Trophoblast cell (in vitro differentiated cells and primary cell): Measurements from ENCODE around the gene BLZF1.
"Not testable (repeated sequence)": the region's sequence is repeated elsewhere in the genome, so short reads cannot be mapped to it uniquely, and the experiment has no call there.

Experiments used
- DNase-seq, 2 donors: peaks; one replicate each; pipeline ENCODE4 v3.0.0-alpha.2; 2016
- H2AFZ ChIP-seq: 2 replicates; pipeline ENCODE4 v1.6.1; 2013; ENCODE audit warnings: low read length, moderate library complexity, mild to moderate bottlenecking; ENCODE audit not compliant: insufficient read depth, poor library complexity
- H2AK5ac ChIP-seq: 2 replicates; pipeline ENCODE4 v1.6.1; 2013; ENCODE audit warnings: mild to moderate bottlenecking, low read length
- H2BK120ac ChIP-seq: 2 replicates; pipeline ENCODE4 v1.6.1; 2013; ENCODE audit warnings: low read length, mild to moderate bottlenecking, moderate library complexity; ENCODE audit not compliant: insufficient read depth, poor library complexity
- H2BK12ac ChIP-seq: 2 replicates; pipeline ENCODE4 v1.6.1; 2013; ENCODE audit warnings: mild to moderate bottlenecking, low read length, moderate library complexity
- H2BK5ac ChIP-seq: 2 replicates; pipeline ENCODE4 v1.6.1; 2013; ENCODE audit warnings: low read length, low read depth, moderate library complexity, mild to moderate bottlenecking; ENCODE audit not compliant: poor library complexity
- H3K14ac ChIP-seq: 2 replicates; pipeline ENCODE4 v1.6.1; 2013; ENCODE audit warnings: mild to moderate bottlenecking, low read length
- H3K18ac ChIP-seq: 2 replicates; pipeline ENCODE4 v1.6.1; 2013; ENCODE audit warnings: mild to moderate bottlenecking, low read length
- H3K23ac ChIP-seq: 2 replicates; pipeline ENCODE4 v1.6.1; 2013; ENCODE audit warnings: low read length
- H3K27ac ChIP-seq: 2 replicates; pipeline ENCODE4 v1.5.1; 2013; ENCODE audit warnings: low read depth, mild to moderate bottlenecking, inconsistent platforms, low read length, moderate library complexity
- H3K27me3 ChIP-seq: 2 replicates; pipeline ENCODE4 v1.6.1; 2013; ENCODE audit warnings: inconsistent platforms, mild to moderate bottlenecking, low read length, moderate library complexity; ENCODE audit not compliant: insufficient read depth
- H3K36me3 ChIP-seq, 2 experiments: 1 replicate in 1 of 2; 2 replicates in 1 of 2; pipeline ENCODE4 v1.6.1; 2013; ENCODE audit warnings: low read length in 2 of 2, mild to moderate bottlenecking in 2 of 2, moderate library complexity in 1 of 2; ENCODE audit not compliant: insufficient read depth in 2 of 2, control insufficient read depth in 1 of 2
- H3K4ac ChIP-seq: 2 replicates; pipeline ENCODE4 v1.6.1; 2013; ENCODE audit warnings: low read depth, mild to moderate bottlenecking, low read length, moderate library complexity
- H3K4me1 ChIP-seq, 2 experiments: 1 replicate in 1 of 2; 2 replicates in 1 of 2; pipeline ENCODE4 v1.6.1; 2013; ENCODE audit warnings: low read length in 2 of 2, mild to moderate bottlenecking in 2 of 2, moderate library complexity in 1 of 2; ENCODE audit not compliant: insufficient read depth in 2 of 2, control insufficient read depth in 1 of 2
- H3K4me2 ChIP-seq: 2 replicates; pipeline ENCODE4 v1.6.1; 2013; ENCODE audit warnings: inconsistent platforms, mild to moderate bottlenecking, low read length, moderate library complexity
- H3K4me3 ChIP-seq: 2 replicates; pipeline ENCODE4 v1.5.1; 2013; ENCODE audit warnings: mild to moderate bottlenecking, low read depth, low read length, inconsistent platforms
- H3K79me1 ChIP-seq: one replicate; pipeline ENCODE4 v1.6.1; 2013; ENCODE audit warnings: low read length
- H3K79me2 ChIP-seq: 2 replicates; pipeline ENCODE4 v1.6.1; 2013; ENCODE audit warnings: low read length, mild to moderate bottlenecking; ENCODE audit not compliant: control insufficient read depth, insufficient read depth, poor library complexity
- H3K9ac ChIP-seq: 2 replicates; pipeline ENCODE4 v1.6.1; 2013; ENCODE audit warnings: mild to moderate bottlenecking, low read length
- H3K9me3 ChIP-seq: 2 replicates; pipeline ENCODE4 v1.6.1; 2013; ENCODE audit warnings: low read depth, mild to moderate bottlenecking, control low read depth, inconsistent platforms, low read length; ENCODE audit not compliant: insufficient read depth
- H4K12ac ChIP-seq: 2 replicates; pipeline ENCODE4 v1.6.1; 2013; ENCODE audit warnings: low read depth, mild to moderate bottlenecking, low read length, moderate library complexity
- H4K8ac ChIP-seq: 2 replicates; pipeline ENCODE4 v1.6.1; 2013; ENCODE audit warnings: low read depth, mild to moderate bottlenecking, low read length, moderate library complexity
- H4K91ac ChIP-seq: one replicate; pipeline ENCODE4 v1.6.1; 2013; ENCODE audit warnings: low read depth, mild to moderate bottlenecking, low read length, moderate library complexity
- WGBS: extraction: QIAGEN DNeasy Blood & Tissue Kit; methylation state at CpG from one replicate; pipeline ENCODE4 v1.1.7; 2013; ENCODE audit warnings: missing lambda C conversion rate; ENCODE audit not compliant: insufficient read length, insufficient coverage; ENCODE audit errors: extremely low coverage; 5-methylcytosine and 5-hydroxymethylcytosine counted together

The BLZF1 gene

DNA sequence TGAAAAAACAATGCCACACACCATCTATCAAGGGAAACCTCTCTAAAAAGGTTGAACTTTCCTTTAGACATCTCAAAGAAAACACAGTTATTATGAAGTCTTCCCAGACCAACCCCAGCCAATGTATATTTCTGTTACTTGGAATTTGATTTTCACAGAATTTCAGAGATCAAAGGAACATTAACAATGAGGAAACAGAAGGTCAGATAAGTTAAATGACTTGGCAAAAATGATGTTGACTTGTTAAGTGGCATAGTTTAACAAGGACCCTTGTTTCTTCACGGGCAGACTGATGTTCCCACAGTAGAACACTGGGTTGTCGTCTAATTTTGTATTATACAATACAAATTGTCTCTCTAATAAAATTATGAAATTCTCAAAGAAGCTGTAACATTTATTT lies 29.4 kb upstream of the BLZF1 start:
- H3K79me2 ChIP-seq: no peaks in the 10 kb centered on the region
- no peak overlapping the region for H3K4ac ChIP-seq

DNA sequence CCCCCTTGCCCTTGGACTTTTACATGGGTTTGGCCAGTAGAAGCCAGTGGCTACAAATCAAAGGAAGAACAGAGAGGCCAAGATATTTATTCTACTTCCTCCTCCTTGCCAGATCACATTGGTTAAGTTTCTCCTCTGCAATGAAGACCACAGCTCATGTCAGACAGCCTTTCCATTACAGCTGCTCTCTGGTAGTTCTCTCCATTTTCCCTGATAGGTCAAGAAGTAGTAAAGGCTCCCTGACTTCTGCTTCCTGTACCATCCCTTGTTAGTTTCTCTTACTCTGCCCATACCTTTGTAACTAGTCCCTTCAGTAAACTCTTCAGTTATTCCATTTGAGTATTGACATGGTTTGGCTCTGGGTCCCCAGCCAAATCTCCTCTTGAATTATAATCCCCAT lies 28.2 kb upstream of the BLZF1 start:
- H4K91ac ChIP-seq: no peak overlapping the region
- H4K12ac ChIP-seq: peak overlapping the region; percentile 43
- peaks cover 2 to 3% of the 10 kb centered on the region in 2 experiments for H3K4me1 ChIP-seq
- no peak overlapping the region for H2AFZ ChIP-seq
- no peak overlapping the region for H3K23ac ChIP-seq
- no peak for DNase-seq
- no peaks in the 10 kb centered on the region for H3K79me1 ChIP-seq
- H2BK120ac ChIP-seq: no peak overlapping the region
- no peak overlapping the region for H3K9ac ChIP-seq
- peak overlapping the region; percentile 49 for H2BK12ac ChIP-seq
- peaks cover 0 to 3% of the 10 kb centered on the region in 2 experiments for H3K36me3 ChIP-seq
- H3K27me3 ChIP-seq: no peaks in the 10 kb centered on the region
- peak overlapping the region; percentile 21 for H2BK5ac ChIP-seq
- H2AK5ac ChIP-seq: no peak overlapping the region
- peaks cover 4% of the 10 kb centered on the region for H3K9me3 ChIP-seq
- no peak overlapping the region for H3K4me3 ChIP-seq
- H3K79me2 ChIP-seq: no peaks in the 10 kb centered on the region
- no peak overlapping the region for H3K18ac ChIP-seq
- H3K4ac ChIP-seq: no peak overlapping the region
- no peak overlapping the region for H3K14ac ChIP-seq
- H3K4me2 ChIP-seq: no peak overlapping the region
- H3K27ac ChIP-seq: no peak overlapping the region
- H4K8ac ChIP-seq: no peak overlapping the region

More for the DNA sequence above, 29.4 kb upstream of the BLZF1 start:
- no peak overlapping the region for H3K4me3 ChIP-seq
- H4K8ac ChIP-seq: no peak overlapping the region
- H2BK120ac ChIP-seq: no peak overlapping the region
- H4K12ac ChIP-seq: no peak overlapping the region
- WGBS: no CpG with 5 or more reads among the region's 2 CpGs
- H3K18ac ChIP-seq: no peak overlapping the region
- H3K9me3 ChIP-seq: peaks cover 4% of the 10 kb centered on the region
- no peaks in the 10 kb centered on the region for H3K27me3 ChIP-seq
- no peak overlapping the region for H4K91ac ChIP-seq
- DNase-seq: no peak
- H3K4me2 ChIP-seq: no peak overlapping the region
- H3K9ac ChIP-seq: no peak overlapping the region
- H2BK5ac ChIP-seq: no peak overlapping the region
- peaks cover 0 to 3% of the 10 kb centered on the region in 2 experiments for H3K36me3 ChIP-seq
- no peak overlapping the region for H2AFZ ChIP-seq
- H3K14ac ChIP-seq: no peak overlapping the region
- H2BK12ac ChIP-seq: no peak overlapping the region
- no peak overlapping the region for H2AK5ac ChIP-seq
- no peaks in the 10 kb centered on the region for H3K79me1 ChIP-seq
- H3K27ac ChIP-seq: no peak overlapping the region
- H3K23ac ChIP-seq: no peak overlapping the region
- peaks cover 2 to 3% of the 10 kb centered on the region in 2 experiments for H3K4me1 ChIP-seq

DNA sequence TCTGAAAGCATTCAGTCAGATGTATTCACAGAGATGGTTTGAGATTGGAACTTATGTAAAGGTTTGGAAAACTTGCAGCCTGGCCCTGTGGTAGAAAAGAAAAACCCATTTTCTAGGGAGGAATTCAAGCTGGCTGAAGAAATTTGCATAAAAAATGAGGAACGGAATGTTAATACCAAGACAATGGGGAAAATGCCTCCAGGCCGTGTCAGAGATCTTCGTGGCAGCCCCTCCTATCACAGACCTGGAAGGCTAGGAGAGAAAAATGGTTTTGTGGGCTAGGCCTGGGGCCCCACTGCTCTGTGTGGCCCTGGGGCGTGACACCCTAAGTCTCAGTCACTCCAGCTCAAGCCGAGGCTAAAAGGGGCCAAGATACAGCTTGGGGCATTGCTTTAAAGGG lies 27.1 kb upstream of the BLZF1 start:
- peaks cover 4% of the 10 kb centered on the region for H3K9me3 ChIP-seq
- H4K8ac ChIP-seq: no peak overlapping the region
- no peak overlapping the region for H3K4me2 ChIP-seq
- no peak overlapping the region for H4K12ac ChIP-seq
- peak overlapping the region; percentile 25 for H4K91ac ChIP-seq
- peak overlapping the region; percentile 72 for H2AK5ac ChIP-seq
- no peak overlapping the region for H2BK5ac ChIP-seq
- no peaks in the 10 kb centered on the region for H3K79me2 ChIP-seq
- no peak overlapping the region for H2BK12ac ChIP-seq
- no peak for DNase-seq
- H3K27ac ChIP-seq: no peak overlapping the region
- no peaks in the 10 kb centered on the region for H3K79me1 ChIP-seq
- H3K27me3 ChIP-seq: no peaks in the 10 kb centered on the region
- no peak overlapping the region for H3K18ac ChIP-seq
- no peak overlapping the region for H3K9ac ChIP-seq
- peaks cover 2 to 3% of the 10 kb centered on the region in 2 experiments for H3K4me1 ChIP-seq
- no CpG with 5 or more reads among the region's 5 CpGs for WGBS
- no peak overlapping the region for H2BK120ac ChIP-seq
- H3K36me3 ChIP-seq: peaks cover 0 to 3% of the 10 kb centered on the region in 2 experiments
- H3K14ac ChIP-seq: no peak overlapping the region
- H3K4me3 ChIP-seq: no peak overlapping the region
- H2AFZ ChIP-seq: peak overlapping the region; percentile 13
- no peak overlapping the region for H3K4ac ChIP-seq
- no peak overlapping the region for H3K23ac ChIP-seq

DNA sequence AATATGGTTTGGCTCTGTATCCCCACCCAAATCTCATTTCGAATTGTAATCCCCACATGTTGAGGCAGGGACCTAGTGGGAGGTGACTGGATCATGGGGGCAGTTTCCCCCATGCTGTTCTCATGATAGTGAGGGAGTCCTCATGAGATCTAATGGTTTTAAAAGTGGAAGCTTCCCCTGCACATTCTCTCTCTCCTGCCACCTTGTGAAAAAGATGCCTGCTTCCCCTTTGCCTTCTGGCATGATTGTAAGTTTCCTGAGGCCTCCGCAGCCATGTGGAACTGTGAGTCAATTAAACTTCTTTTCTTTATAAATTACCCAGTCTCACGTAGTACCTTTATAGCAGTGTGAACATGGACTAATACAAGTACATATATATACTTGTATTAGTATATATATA lies 25.9 kb upstream of the BLZF1 start:
- not testable (repeated sequence) for H3K9ac ChIP-seq, H4K91ac ChIP-seq, H3K14ac ChIP-seq, H3K79me2 ChIP-seq, H2BK120ac ChIP-seq, H3K4me3 ChIP-seq, H2AFZ ChIP-seq, H3K23ac ChIP-seq, H2AK5ac ChIP-seq, H3K27ac ChIP-seq, H4K8ac ChIP-seq, H3K4me2 ChIP-seq, H3K27me3 ChIP-seq, H3K4ac ChIP-seq, H3K18ac ChIP-seq, H2BK5ac ChIP-seq, H2BK12ac ChIP-seq, H3K9me3 ChIP-seq, H3K36me3 ChIP-seq, H3K4me1 ChIP-seq, DNase-seq, H4K12ac ChIP-seq, H3K79me1 ChIP-seq
- no CpG with 5 or more reads among the region's 3 CpGs for WGBS
